HEK293 (cell line): ENCODE data around the gene CMAS.

ENCODE experiments used
- CTCF ChIA-PET: fragments of 350-600 bp; formaldehyde crosslinking; extraction: SDS; loops from one replicate; lab custom pipeline; 2021; ENCODE audit warnings: antibody characterized with exemption; lab: Yijun Ruan, JAX
- POLR2A ChIA-PET: fragments of 300-600 bp; formaldehyde crosslinking; extraction: SDS; loops from one replicate; lab custom pipeline; 2020; ENCODE audit warnings: antibody characterized with exemption, inconsistent platforms; lab: Yijun Ruan, JAX
- H3K27ac ChIP-seq: fragments of 200-500 bp; sonication (Bioruptor generic); 2 replicates; pipeline ENCODE4 v1.5.1; 2014; ENCODE audit warnings: low read depth, low read length, control low read depth, inconsistent platforms; ENCODE audit errors: extremely low read depth
- H3K36me3 ChIP-seq, 2 experiments: fragments of 200-500 bp in 1 of 2; sonication (Bioruptor generic) in 1 of 2; 1 replicate in 1 of 2; 2 replicates in 1 of 2; pipeline ENCODE4 v1.5.1; 2014 to 2017; ENCODE audit warnings: inconsistent platforms in 2 of 2, low read length in 2 of 2; ENCODE audit not compliant: control insufficient read depth in 2 of 2, insufficient read depth in 1 of 2
- H3K4me1 ChIP-seq: fragments of 200-500 bp; sonication (Bioruptor generic); 2 replicates; pipeline ENCODE4 v1.5.1; 2014; ENCODE audit warnings: mild to moderate bottlenecking, low read length, inconsistent platforms; ENCODE audit not compliant: control insufficient read depth, insufficient read depth
- H3K4me3 ChIP-seq: 2 replicates; pipeline ENCODE4 v1.5.1; 2011; ENCODE audit warnings: low read depth, mild to moderate bottlenecking, control low read depth, low read length, moderate library complexity
- H3K9me3 ChIP-seq: fragments of 200-500 bp; sonication (Bioruptor generic); 2 replicates; pipeline ENCODE4 v1.5.1; 2014; ENCODE audit warnings: low read depth, low read length, inconsistent platforms; ENCODE audit not compliant: control insufficient read depth, insufficient read depth
- KLF1 ChIP-seq: fragments of 450-650 bp; formaldehyde crosslinking; IDR thresholded peaks from 2 replicates; pipeline ENCODE4 v1.5.1; 2016; ENCODE audit warnings: missing biosample characterization, missing genetic modification characterization
- KLF8 ChIP-seq: fragments of 450-650 bp; formaldehyde crosslinking; IDR thresholded peaks from 2 replicates; pipeline ENCODE4 v1.5.1; 2016; ENCODE audit warnings: missing biosample characterization, missing genetic modification characterization
- MYNN ChIP-seq: fragments of 450-650 bp; formaldehyde crosslinking; IDR thresholded peaks from 2 replicates; pipeline ENCODE4 v1.5.1; 2016; ENCODE audit warnings: missing biosample characterization, missing genetic modification characterization, borderline replicate concordance
- PRDM1 ChIP-seq: fragments of 450-650 bp; formaldehyde crosslinking; IDR thresholded peaks from 2 replicates; pipeline ENCODE4; 2016; ENCODE audit warnings: missing biosample characterization, missing genetic modification characterization
- SETDB1 ChIP-seq: IDR thresholded peaks from one replicate; pipeline ENCODE4 v1.6.1; 2017; ENCODE audit warnings: mild to moderate bottlenecking, low read length, moderate library complexity, mixed read lengths; ENCODE audit not compliant: insufficient read length
- ZNF112 ChIP-seq: fragments of 450-650 bp; formaldehyde crosslinking; IDR thresholded peaks from 2 replicates; pipeline ENCODE4 v1.5.0; 2017; ENCODE audit warnings: missing biosample characterization, missing genetic modification characterization
- ZNF169 ChIP-seq: fragments of 450-650 bp; formaldehyde crosslinking; IDR thresholded peaks from 2 replicates; pipeline ENCODE4 v1.5.1; 2016; ENCODE audit warnings: missing biosample characterization, missing genetic modification characterization
- ZNF175 ChIP-seq: fragments of 450-650 bp; formaldehyde crosslinking; IDR thresholded peaks from 2 replicates; pipeline ENCODE4 v1.5.1; 2016; ENCODE audit warnings: missing biosample characterization, missing genetic modification characterization
- ZNF223 ChIP-seq: fragments of 450-650 bp; formaldehyde crosslinking; IDR thresholded peaks from 2 replicates; pipeline ENCODE4 v1.5.1; 2016; ENCODE audit warnings: missing biosample characterization, missing genetic modification characterization
- ZNF366 ChIP-seq: fragments of 450-650 bp; formaldehyde crosslinking; conservative IDR thresholded peaks from 2 replicates; pipeline ENCODE4 v1.5.1; 2016; ENCODE audit warnings: missing biosample characterization, missing genetic modification characterization
- ZNF596 ChIP-seq: fragments of 450-650 bp; IDR thresholded peaks from 2 replicates; pipeline ENCODE4 v1.5.0; 2018; ENCODE audit warnings: missing biosample characterization, mild to moderate bottlenecking, missing genetic modification characterization, moderate library complexity
- ZNF692 ChIP-seq: fragments of 450-650 bp; formaldehyde crosslinking; IDR thresholded peaks from 2 replicates; pipeline ENCODE4 v1.5.1; 2016; ENCODE audit warnings: missing biosample characterization, missing genetic modification characterization
- ZNF830 ChIP-seq: fragments of 450-650 bp; IDR thresholded peaks from 2 replicates; pipeline ENCODE4 v1.5.0; 2018; ENCODE audit warnings: missing biosample characterization, missing genetic modification characterization, low read depth, mild to moderate bottlenecking, moderate library complexity
- ZNF837 ChIP-seq: fragments of 450-650 bp; formaldehyde crosslinking; IDR thresholded peaks from 2 replicates; pipeline ENCODE4 v1.5.1; 2016; ENCODE audit warnings: missing biosample characterization, missing genetic modification characterization
- ZXDB ChIP-seq: fragments of 450-650 bp; formaldehyde crosslinking; IDR thresholded peaks from 2 replicates; pipeline ENCODE4 v1.5.1; 2016; ENCODE audit warnings: missing biosample characterization, missing genetic modification characterization
- TF ChIP-seq, protein P1 (sequence below): IDR thresholded peaks from 2 replicates; pipeline ENCODE4 v1.6.1; 2011; ENCODE audit warnings: mild to moderate bottlenecking, low read depth, low read length, borderline replicate concordance
- TF ChIP-seq, protein P2 (sequence below): fragments of 450-650 bp; formaldehyde crosslinking; IDR thresholded peaks from 2 replicates; pipeline ENCODE4 v1.5.1; 2016; ENCODE audit warnings: missing biosample characterization, missing genetic modification characterization

Gene CMAS

DNA sequence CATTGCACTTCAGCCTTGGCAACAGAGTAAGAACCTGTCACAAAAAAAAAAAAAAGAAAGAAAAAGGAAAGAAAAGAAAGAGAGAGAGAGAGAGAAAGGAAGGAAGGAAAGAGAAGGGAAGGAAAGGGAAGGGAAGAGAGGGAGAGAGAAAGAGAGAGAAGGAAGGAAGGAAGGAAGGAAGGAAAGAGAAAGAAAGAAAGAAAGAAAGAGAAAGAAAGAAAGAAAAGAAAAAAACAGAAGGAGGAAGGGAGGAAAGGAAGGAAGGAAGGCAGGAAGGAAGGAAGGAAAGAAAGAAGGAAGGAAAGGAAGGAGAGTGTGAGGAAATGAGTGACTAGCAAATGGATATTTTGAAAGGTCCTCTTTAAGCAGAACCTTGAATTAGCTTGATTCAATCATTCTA is 13.3 kb upstream of the CMAS start:
- ChIA-PET POLR2A (no interaction called here), CTCF (interaction anchor here (0.7 kb wide), 1 partner anchor 68 kb away, joined by 3 read pairs; no protein-coding TSS in a partner anchor)
- Histone ChIP-seq H3K36me3 (no peaks in the 10 kb centered on the region), H3K27ac (no peak overlapping the region), H3K9me3 (no peaks in the 10 kb centered on the region), H3K4me1 (no peaks in the 10 kb centered on the region), H3K4me3 (no peak overlapping the region)
- peak; percentile 91 for TF ChIP-seq PRDM1 (tag by site-specific recombination)
- TF ChIP-seq, protein P1, sequence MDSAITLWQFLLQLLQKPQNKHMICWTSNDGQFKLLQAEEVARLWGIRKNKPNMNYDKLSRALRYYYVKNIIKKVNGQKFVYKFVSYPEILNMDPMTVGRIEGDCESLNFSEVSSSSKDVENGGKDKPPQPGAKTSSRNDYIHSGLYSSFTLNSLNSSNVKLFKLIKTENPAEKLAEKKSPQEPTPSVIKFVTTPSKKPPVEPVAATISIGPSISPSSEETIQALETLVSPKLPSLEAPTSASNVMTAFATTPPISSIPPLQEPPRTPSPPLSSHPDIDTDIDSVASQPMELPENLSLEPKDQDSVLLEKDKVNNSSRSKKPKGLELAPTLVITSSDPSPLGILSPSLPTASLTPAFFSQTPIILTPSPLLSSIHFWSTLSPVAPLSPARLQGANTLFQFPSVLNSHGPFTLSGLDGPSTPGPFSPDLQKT: no peak
- TF ChIP-seq ZNF366 (tag by site-specific recombination): peak; percentile 90
- TF ChIP-seq ZXDB: no peak

DNA sequence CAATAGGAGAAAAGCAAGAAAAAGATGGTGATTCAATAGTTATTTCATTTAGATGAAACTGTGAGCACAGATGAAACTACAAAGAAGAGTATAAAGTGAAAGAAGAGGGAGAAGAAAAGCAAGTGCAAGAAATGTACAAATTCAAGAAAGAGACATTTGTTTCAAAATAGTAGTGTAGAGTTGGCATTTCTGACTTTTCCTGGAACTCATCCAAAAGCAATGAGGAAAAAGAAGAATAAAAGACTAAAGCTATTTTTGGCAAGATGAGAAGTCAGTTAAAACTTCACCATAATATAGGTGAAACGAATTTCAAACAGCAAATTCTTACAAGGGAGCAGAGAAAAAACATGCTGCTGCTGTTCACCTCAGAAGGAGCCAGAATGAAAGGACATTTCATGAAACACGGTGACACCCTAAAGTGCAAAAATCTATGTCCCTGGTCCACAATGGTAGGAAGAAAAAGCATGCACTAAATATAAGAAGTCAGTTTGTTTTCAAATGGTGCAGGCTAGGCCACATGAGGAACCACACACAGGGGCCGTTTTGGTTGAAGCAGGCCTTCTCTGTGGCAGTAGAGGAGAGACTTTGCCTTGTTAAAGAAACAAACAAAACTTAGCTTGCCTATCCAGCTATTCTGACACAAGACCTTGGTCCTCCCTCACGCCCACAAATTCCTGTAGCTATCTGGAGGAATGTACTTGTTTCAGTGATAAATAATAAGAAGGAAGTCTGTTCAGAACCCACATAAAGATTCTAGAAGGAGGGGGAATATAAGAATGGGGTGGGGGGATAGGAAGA is 11.1 kb upstream of the CMAS start:
- TF ChIP-seq ZNF223 (tag by site-specific recombination) (no peak), ZNF692 (tag by site-specific recombination) (no peak), ZNF169 (tag by site-specific recombination) (no peak), MYNN (0 out of 2 replicates have a peak, but pooled peaks have one; percentile 38), ZNF596 (tag by site-specific recombination) (no peak), ZNF175 (no peak)
- Histone ChIP-seq H3K27ac (no peak overlapping the region), H3K4me3 (no peak overlapping the region), H3K36me3 (no peaks in the 10 kb centered on the region), H3K4me1 (no peaks in the 10 kb centered on the region), H3K9me3 (no peaks in the 10 kb centered on the region)
- CTCF ChIA-PET: interaction anchor here (0.7 kb wide), 1 partner anchor 411 kb away, joined by 3 read pairs; no protein-coding TSS in a partner anchor
- POLR2A ChIA-PET: no interaction called here

GRCh38 chr12:22037947-22038346 is 8.1 kb upstream of the CMAS start:
- Histone ChIP-seq H3K9me3 (no peaks in the 10 kb centered on the region), H3K4me1 (no peaks in the 10 kb centered on the region), H3K27ac (no peak overlapping the region), H3K4me3 (no peak overlapping the region), H3K36me3 (no peaks in the 10 kb centered on the region)
- POLR2A ChIA-PET: no interaction called here
- TF ChIP-seq PRDM1 (tag by site-specific recombination) (no peak), ZNF837 (tag by site-specific recombination) (no peak), SETDB1 (peak; percentile 50), ZNF830 (tag by site-specific recombination) (no peak), ZNF112 (tag by site-specific recombination) (no peak), KLF1 (no peak), KLF8 (tag by site-specific recombination) (no peak)
- TF ChIP-seq, protein P2, sequence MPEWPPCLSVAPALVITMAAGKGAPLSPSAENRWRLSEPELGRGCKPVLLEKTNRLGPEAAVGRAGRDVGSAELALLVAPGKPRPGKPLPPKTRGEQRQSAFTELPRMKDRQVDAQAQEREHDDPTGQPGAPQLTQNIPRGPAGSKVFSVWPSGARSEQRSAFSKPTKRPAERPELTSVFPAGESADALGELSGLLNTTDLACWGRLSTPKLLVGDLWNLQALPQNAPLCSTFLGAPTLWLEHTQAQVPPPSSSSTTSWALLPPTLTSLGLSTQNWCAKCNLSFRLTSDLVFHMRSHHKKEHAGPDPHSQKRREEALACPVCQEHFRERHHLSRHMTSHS: no peak
- CTCF ChIA-PET: interaction anchor here (0.5 to 0.8 kb wide), 2 partner anchors 86 to 696 kb away, joined by 3 to 4 read pairs; no protein-coding TSS in a partner anchor
